ENCODE results near the gene SMTN. TPM values are rescaled to one million over a fixed set of nuclear protein-coding genes. Genes with fewer than 3 reads are reported as not detected.

SMTN gene
- total RNA-seq, 3 donors from 2014 or later, result 13.9 to 54.1 (median 41.6) TPM

DNA sequence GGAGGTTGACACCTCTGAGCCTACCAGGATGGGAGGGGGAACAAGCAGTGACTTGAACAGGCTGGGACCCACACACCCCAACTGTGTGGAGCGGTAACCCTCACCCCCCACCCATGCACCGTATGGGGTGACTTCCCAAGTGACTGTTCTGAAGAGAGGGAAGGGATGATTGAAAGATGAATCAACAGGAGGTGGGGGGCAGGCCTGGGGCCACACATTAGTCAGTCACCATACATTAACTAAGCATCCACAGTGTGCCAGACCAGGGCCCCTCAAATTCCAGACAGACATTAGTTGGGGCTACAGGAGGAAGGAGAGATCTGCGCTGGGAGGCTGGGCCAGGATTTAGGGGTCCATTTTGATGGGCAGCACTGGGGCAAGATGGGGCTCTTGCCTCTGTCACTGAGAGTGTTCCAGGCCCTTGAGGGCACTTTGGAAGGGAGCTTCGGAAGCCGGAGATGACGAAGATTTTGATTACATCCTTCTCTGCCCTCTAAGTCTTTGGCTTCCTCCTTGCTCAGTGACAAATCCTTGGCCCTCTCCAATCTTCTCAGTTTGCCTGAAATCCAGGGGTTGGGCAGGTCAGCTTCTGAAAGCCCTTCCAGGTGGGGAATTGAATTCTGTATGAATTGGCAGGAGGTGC is 966 bp downstream of the SMTN start:
- no peaks in the 10 kb centered on the region for H3K9me3 ChIP-seq
- H3K27me3 ChIP-seq, result no peaks in the 10 kb centered on the region
- H3K36me3 ChIP-seq, result no peaks in the 10 kb centered on the region
- TF ChIP-seq, protein P1, sequence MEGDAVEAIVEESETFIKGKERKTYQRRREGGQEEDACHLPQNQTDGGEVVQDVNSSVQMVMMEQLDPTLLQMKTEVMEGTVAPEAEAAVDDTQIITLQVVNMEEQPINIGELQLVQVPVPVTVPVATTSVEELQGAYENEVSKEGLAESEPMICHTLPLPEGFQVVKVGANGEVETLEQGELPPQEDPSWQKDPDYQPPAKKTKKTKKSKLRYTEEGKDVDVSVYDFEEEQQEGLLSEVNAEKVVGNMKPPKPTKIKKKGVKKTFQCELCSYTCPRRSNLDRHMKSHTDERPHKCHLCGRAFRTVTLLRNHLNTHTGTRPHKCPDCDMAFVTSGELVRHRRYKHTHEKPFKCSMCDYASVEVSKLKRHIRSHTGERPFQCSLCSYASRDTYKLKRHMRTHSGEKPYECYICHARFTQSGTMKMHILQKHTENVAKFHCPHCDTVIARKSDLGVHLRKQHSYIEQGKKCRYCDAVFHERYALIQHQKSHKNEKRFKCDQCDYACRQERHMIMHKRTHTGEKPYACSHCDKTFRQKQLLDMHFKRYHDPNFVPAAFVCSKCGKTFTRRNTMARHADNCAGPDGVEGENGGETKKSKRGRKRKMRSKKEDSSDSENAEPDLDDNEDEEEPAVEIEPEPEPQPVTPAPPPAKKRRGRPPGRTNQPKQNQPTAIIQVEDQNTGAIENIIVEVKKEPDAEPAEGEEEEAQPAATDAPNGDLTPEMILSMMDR (IDR thresholded peaks at IDR 0.05), result no peak
- TF ChIP-seq POLR2A (IDR thresholded peaks at IDR 0.05), result no peak
- no peak for TF ChIP-seq POLR2AphosphoS5 (IDR thresholded peaks at IDR 0.05)
- H3K27ac ChIP-seq, result peak overlapping the region; percentile 94 to 97
- H3K4me3 ChIP-seq, result peak overlapping the region; percentile 69 to 85 (median 71)
- intact Hi-C loops (cut with DNase I; ENCODE audit: low total_unique reads), result no loop called here
- H3K4me1 ChIP-seq, result peaks cover 0 to 29% of the 10 kb centered on the region in 2 donors
- DNase-seq (ENCODE audit: low spot score in 2 of 2), result no peak

DNA sequence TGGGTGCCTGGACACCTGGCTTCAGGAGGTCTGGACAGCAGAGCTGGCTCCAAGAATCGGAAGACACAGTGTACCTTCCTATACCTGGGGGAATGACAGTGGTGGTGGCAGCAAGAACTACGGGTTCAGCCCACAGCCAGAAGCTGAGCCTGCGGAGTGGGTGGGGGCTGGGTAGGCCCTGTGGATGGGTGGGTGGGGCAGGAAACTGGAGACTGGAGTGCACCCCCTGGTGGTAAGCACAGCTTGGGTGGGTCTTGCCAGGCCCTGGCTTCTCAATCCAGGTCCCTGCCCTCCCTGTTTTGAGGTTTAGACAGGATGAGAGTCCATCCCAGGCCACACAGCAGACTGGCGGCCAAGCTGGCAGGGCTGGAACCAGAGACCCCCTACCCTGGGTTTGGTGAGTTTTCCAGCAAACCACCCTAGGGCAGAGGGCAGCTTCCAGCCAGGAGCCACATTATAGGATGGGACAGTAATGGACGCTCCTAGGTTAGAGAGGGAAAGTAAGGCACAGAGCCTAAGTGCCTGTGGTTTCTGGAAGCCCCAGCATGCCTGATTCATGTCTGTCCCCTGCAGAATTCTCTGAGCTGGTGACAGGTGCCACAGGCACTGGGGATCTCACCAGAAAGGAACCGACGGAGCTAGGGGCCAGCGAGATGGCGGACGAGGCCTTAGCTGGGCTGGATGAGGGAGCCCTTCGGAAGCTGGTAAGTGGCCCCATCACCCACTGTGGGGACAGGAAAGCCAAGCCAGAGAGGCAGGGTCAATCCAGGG is 1.7 kb downstream of the SMTN start:
- peaks cover 0 to 29% of the 10 kb centered on the region in 2 donors for H3K4me1 ChIP-seq
- no peaks in the 10 kb centered on the region for H3K36me3 ChIP-seq
- peak overlapping the region; percentile 94 to 97 for H3K27ac ChIP-seq
- H3K9me3 ChIP-seq, result no peaks in the 10 kb centered on the region
- intact Hi-C loops (cut with DNase I; ENCODE audit: low total_unique reads), result no loop called here
- no peaks in the 10 kb centered on the region for H3K27me3 ChIP-seq
- DNase-seq (ENCODE audit: low spot score in 2 of 2), result peak in 1 of 2 donors; percentile 71
- TF ChIP-seq, protein P1 (IDR thresholded peaks at IDR 0.05), result peak in 1 of 3 donors; percentile 46
- TF ChIP-seq POLR2AphosphoS5 (IDR thresholded peaks at IDR 0.05) (peak in 1 of 3 donors; percentile 24), POLR2A (IDR thresholded peaks at IDR 0.05) (no peak)
- peak overlapping the region; percentile 69 to 85 (median 71) for H3K4me3 ChIP-seq

DNA sequence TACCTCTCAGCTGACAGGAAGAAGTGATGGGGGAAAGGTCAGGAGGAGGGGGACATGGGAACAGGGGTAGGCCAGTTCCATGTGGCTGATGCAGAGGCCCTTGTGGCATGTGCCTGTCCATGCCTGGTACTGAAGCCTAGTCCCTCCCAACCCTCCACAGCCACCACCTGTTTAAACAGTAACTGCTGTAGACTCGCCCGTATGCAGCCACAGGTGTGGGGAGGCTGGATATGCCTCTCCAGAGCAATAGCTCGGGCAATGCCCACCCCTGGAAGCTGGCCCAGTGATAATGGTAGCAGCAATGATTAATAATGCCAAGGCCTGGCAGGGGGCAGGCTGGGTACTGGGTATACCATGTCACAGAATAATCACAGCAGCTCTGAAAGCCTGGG is 2.3 kb downstream of the SMTN start:
- no peak for DNase-seq (ENCODE audit: low spot score in 2 of 2)
- intact Hi-C loops (cut with DNase I; ENCODE audit: low total_unique reads), result no loop called here
- peaks cover 3% of the 10 kb centered on the region for H3K36me3 ChIP-seq
- H3K9me3 ChIP-seq, result no peaks in the 10 kb centered on the region
- peak overlapping the region; percentile 94 to 97 for H3K27ac ChIP-seq
- TF ChIP-seq POLR2AphosphoS5 (IDR thresholded peaks at IDR 0.05) (no peak), POLR2A (IDR thresholded peaks at IDR 0.05) (no peak)
- TF ChIP-seq, protein P1 (IDR thresholded peaks at IDR 0.05), result no peak
- H3K27me3 ChIP-seq, result no peaks in the 10 kb centered on the region
- H3K4me3 ChIP-seq, result peak overlapping the region; percentile 69 to 85 (median 71)
- peaks cover 0 to 29% of the 10 kb centered on the region in 2 donors for H3K4me1 ChIP-seq

DNA sequence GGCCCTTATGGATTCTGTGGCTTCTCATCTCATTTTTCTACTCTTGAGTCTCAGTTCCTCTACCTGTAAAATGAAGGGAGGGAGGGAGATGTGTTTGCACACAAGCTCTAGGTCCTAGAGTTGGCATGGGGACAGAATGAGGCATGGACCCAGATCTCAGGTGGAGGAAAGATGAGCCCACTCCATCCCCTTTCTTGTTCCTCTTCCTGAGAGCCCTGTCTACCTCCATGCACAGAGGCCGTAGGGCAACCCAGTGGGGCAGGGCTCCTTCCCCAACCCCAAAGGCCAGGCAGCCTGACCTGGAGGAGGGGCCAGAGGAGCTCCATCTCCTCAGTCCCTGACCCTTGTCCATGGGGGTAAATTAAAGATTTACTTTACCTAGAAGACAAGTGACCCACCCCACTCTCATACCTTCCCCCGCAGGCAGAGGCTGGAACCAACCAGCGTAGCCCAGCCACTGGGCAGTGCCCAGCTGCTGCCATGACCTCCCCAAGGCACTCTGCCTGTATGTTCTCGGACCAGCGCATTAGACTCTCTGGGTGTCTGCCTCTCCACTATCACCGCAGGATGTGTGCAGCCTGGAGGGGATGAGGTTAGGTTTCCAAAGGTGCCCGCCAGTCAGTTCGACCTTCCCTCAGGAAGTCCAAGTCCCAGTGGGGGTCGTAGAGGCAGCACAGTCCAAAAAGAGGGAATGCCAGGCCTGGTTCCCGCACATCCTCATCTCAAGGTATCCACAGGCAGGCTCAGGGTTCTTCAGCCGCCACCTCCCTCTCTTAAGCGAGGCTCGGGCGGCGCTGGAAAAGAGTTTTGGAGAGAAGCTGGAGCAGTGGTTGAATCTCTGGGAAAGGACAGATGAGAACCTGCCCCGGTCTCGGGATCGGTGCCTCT is 3.0 kb downstream of the SMTN start:
- intact Hi-C loops (cut with DNase I; ENCODE audit: low total_unique reads), result loop anchor here (2.0 kb wide), 1 partner anchor 137 kb away; no protein-coding TSS in a partner anchor
- H3K4me3 ChIP-seq, result peak overlapping the region; percentile 58 to 85 (median 69)
- TF ChIP-seq, protein P1 (IDR thresholded peaks at IDR 0.05), result no peak
- TF ChIP-seq POLR2AphosphoS5 (IDR thresholded peaks at IDR 0.05) (no peak), POLR2A (IDR thresholded peaks at IDR 0.05) (no peak)
- H3K36me3 ChIP-seq, result peaks cover 4% of the 10 kb centered on the region
- no peak for DNase-seq (ENCODE audit: low spot score in 2 of 2)
- peaks cover 0 to 29% of the 10 kb centered on the region in 2 donors for H3K4me1 ChIP-seq
- H3K9me3 ChIP-seq, result no peaks in the 10 kb centered on the region
- H3K27ac ChIP-seq, result peak overlapping the region; percentile 94 to 97
- H3K27me3 ChIP-seq, result no peaks in the 10 kb centered on the region

Data from breast epithelium (tissue), 4 donors.